GM21367 (cell line): Measurements from ENCODE around the gene IRF1.
"Not testable (repeated sequence)": the region's sequence is repeated elsewhere in the genome, so short reads cannot be mapped to it uniquely, and the experiment has no call there.

Source experiments
- ATAC-seq: cut with Tn5 transposase; IDR thresholded peaks from one replicate; pipeline ENCODE4 v1.9.1; 2021; ENCODE audit not compliant: unreplicated experiment

The IRF1 gene

GRCh38 chr5:132487095-132487428 lies 3.5 kb downstream of the IRF1 start:
- no peak for ATAC-seq

GRCh38 chr5:132486318-132487094 lies 4.1 kb downstream of the IRF1 start:
- ATAC-seq = no peak

GRCh38 chr5:132485641-132486317 lies 4.8 kb downstream of the IRF1 start:
- ATAC-seq = no peak

GRCh38 chr5:132484876-132485640 lies 5.5 kb downstream of the IRF1 start:
- not testable (repeated sequence) for ATAC-seq

GRCh38 chr5:132484391-132484725 lies 6.2 kb downstream of the IRF1 start:
- ATAC-seq = no peak

GRCh38 chr5:132483661-132484390 lies 6.7 kb downstream of the IRF1 start:
- ATAC-seq = no peak

GRCh38 chr5:132483101-132483500 lies 7.5 kb downstream of the IRF1 start:
- ATAC-seq = no peak

- no peak for ATAC-seq
These were observed 8.9 kb downstream of the IRF1 start for GRCh38 chr5:132481596-132482211.

- no peak for ATAC-seq
These were observed 9.5 kb downstream of the IRF1 start for GRCh38 chr5:132480893-132481595.

- no peak for ATAC-seq
These were observed 10.1 kb downstream of the IRF1 start for GRCh38 chr5:132480546-132480892.

GRCh38 chr5:132480042-132480441 lies 10.5 kb downstream of the IRF1 start:
- no peak for ATAC-seq

GRCh38 chr5:132479111-132479951 lies 11.2 kb downstream of the IRF1 start:
- no peak for ATAC-seq

GRCh38 chr5:132478366-132478871 lies 12.2 kb downstream of the IRF1 start:
- no peak for ATAC-seq

- ATAC-seq = no peak
These were observed 12.7 kb downstream of the IRF1 start for GRCh38 chr5:132477784-132478365.

GRCh38 chr5:132476876-132477781 lies 13.4 kb downstream of the IRF1 start:
- no peak for ATAC-seq

GRCh38 chr5:132475987-132476875 lies 14.3 kb downstream of the IRF1 start:
- no peak for ATAC-seq

- no peak for ATAC-seq
These were observed 15.1 kb downstream of the IRF1 start for GRCh38 chr5:132475497-132475882.
